Measurements from ENCODE around the gene COMMD4. TPM values are rescaled to one million over a fixed set of nuclear protein-coding genes. Genes with fewer than 3 reads are reported as not detected.
"Not testable (repeated sequence)": the region's sequence is repeated elsewhere in the genome, so short reads cannot be mapped to it uniquely, and the experiment has no call there.

Gene COMMD4
- total RNA-seq, 1 experiment from 2014 or later, result 59.9 TPM

DNA sequence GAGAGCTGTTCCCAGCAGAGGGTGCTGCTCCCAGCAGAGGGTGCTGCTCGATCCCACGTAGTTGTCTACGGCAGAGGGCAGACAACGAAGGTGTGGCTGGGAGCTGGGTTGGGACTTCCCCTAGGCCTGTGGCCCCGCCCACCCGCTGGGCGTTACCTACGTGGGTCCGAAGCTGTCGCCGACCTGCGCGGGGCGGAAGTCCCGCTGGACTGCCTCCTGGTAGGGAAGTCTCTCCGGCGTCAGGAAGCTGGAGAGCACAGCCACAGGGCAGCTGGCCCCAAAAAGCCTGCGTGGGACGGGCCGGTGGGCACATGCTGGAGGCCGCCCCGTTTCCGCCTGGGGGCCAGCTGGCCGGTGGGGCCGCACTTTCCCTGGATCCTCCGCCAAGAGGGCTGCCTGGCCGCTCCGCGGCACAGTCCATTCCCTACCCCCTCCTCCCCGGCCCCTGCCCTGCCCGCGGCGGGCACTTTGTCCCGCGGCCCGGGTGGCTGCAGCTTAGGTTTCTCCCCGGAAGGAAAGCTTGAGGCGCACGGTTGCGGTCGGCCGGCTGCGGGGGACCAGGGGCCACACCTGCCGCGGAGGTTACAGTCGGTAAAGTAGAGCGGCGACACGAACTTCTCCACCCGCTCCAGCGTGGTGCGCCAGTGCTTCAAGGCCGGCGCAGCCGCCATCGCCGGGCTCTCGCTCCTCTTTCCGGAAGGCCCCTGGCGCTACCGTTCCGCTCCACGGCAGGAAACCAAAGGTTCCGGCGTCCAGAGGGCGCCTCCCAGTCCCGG, 32.2 kb downstream of the COMMD4 start, which contains the start of gene MAN2C1:
MAN2C1 (minus strand) TSS at position 695 of the 776 bp plus-strand sequence; CDS start at position 671, 24 bp downstream.
- Histone ChIP-seq H3K27me3 (no peaks in the 10 kb centered on the region), H3K9me3 (replicated peaks) (no peaks in the 10 kb centered on the region), H3K4me3 (peak within 1 kb of the TSS; percentile 74), H3K4me1 (no peaks in the 10 kb centered on the region), H3K27ac (peak within 1 kb of the TSS; percentile 82), H3K36me3 (peaks cover 23% of the 10 kb centered on the region)
- DNase-seq, result peak; percentile 97

GRCh38 chr15:75368689-75369239, 32.9 kb downstream of the COMMD4 start:
- Histone ChIP-seq H3K36me3 (peaks cover 27% of the 10 kb centered on the region), H3K4me1 (no peaks in the 10 kb centered on the region), H3K27me3 (no peaks in the 10 kb centered on the region), H3K9me3 (replicated peaks) (no peaks in the 10 kb centered on the region), H3K4me3 (peak overlapping the region; percentile 74), H3K27ac (peak overlapping the region; percentile 82)
- no peak for DNase-seq

DNA sequence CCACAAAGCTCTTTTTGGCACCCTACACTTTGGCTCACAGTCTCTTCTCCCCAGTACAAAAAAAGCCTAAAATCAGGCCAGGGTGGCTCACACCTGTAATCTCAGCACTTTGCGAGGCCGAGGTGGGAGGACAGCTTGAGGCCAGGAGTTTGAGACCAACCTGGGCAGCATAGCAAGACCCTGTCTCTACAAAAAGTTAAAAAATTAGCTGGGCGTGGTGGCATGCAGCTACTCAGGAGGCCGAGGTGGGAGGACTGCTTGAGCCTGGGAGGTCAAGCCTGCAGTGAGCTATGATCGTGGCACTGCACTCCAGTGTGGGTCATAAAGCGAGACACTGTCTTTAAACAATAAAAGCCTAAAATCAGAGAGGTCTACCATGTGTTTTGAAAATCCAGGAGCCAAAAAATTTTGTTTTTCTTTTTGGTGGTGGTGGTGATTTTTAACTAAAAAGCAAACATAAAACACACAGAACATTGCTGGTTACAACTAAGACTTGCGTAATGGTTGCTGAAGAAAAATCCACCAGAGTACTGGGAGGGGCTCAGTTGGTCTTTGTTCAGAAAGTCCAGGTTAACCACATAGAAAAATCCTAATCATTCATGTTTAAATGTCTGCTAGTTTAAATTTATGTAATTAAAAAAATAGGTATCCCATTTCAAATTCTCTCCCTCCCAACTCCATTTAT, 34.2 kb downstream of the COMMD4 start:
- Histone ChIP-seq H3K27ac (no peak overlapping the region), H3K4me1 (no peaks in the 10 kb centered on the region), H3K4me3 (no peak overlapping the region), H3K9me3 (replicated peaks) (no peaks in the 10 kb centered on the region), H3K36me3 (peaks cover 32% of the 10 kb centered on the region), H3K27me3 (no peaks in the 10 kb centered on the region)
- DNase-seq, result no peak

DNA sequence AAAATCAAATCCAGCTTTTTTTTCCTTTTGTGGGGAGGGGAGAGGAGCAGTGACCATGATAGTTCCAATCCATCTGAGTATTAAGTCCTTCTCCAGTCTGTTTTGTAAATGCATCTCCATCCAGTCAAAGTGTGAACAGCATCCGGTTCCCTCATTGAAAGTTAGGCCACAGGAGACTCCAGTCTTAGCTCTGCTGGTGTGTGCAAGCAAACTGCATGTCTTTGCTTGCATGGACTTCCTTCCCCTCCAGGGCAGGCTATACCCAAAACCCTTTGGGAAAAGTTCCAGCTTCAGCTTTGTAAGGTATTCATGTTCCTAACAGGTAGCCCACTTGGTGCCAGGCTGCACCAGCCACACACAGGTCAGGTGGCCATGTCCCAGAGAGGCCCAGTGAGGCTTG, 35.6 kb downstream of the COMMD4 start:
- peaks cover 47% of the 10 kb centered on the region for H3K36me3 ChIP-seq

GRCh38 chr15:75371901-75372688, 36.2 kb downstream of the COMMD4 start:
- no peaks in the 10 kb centered on the region for H3K9me3 ChIP-seq (replicated peaks)
- no peak for DNase-seq
- no peak overlapping the region for H3K27ac ChIP-seq
- peaks cover 48% of the 10 kb centered on the region for H3K36me3 ChIP-seq
- H3K4me1 ChIP-seq, result no peaks in the 10 kb centered on the region
- H3K4me3 ChIP-seq, result no peak overlapping the region
- H3K27me3 ChIP-seq, result no peaks in the 10 kb centered on the region

More for the DNA sequence above, 35.6 kb downstream of the COMMD4 start:
- Histone ChIP-seq H3K27me3 (no peaks in the 10 kb centered on the region), H3K4me1 (no peaks in the 10 kb centered on the region), H3K27ac (no peak overlapping the region), H3K9me3 (replicated peaks) (no peaks in the 10 kb centered on the region), H3K4me3 (no peak overlapping the region)
- DNase-seq, result no peak

DNA sequence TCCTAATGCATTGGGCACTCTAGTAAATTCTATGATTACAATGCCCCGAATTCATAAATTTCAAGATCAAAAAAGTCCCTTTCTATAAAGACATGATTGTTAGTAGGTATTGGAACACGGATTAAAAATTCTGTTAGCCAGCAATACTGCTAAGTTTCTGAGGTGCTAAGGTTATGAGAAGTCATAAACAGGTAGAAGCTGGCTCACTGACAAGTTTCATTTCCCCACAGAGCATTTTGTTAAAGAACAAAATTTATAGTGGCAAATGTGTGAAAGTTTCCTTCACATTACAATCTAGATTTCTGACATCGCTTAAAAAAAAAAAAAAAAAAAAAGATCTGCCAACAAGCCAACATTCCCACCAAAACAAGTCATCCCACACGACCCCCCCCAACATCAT, 44.9 kb downstream of the COMMD4 start:
- no peak overlapping the region for H3K27ac ChIP-seq
- H3K4me1 ChIP-seq, result no peaks in the 10 kb centered on the region
- H3K4me3 ChIP-seq, result no peak overlapping the region
- no peak for DNase-seq
- peaks cover 67% of the 10 kb centered on the region for H3K36me3 ChIP-seq
- no peaks in the 10 kb centered on the region for H3K27me3 ChIP-seq
- no peaks in the 10 kb centered on the region for H3K9me3 ChIP-seq (replicated peaks)

- H3K4me3 ChIP-seq; H3K27ac ChIP-seq; H3K27me3 ChIP-seq; H3K4me1 ChIP-seq; H3K9me3 ChIP-seq (replicated peaks); DNase-seq: not testable (repeated sequence)
- H3K36me3 ChIP-seq, result peaks cover 75% of the 10 kb centered on the region
Observed at GRCh38 chr15:75383986-75384385, 48.1 kb downstream of the COMMD4 start.

Other genes starting within 250 kb of the COMMD4 start
- 19.6 and 21.1 TPM in 2 replicates for gene C15orf39, start 134.2 kb upstream of the COMMD4 start, total RNA-seq (2014; rRNA removed; shearing (Covaris generic))
- gene GOLGA6C, start 77.7 kb upstream of the COMMD4 start, total RNA-seq (2014; rRNA removed; shearing (Covaris generic)), result not detected in 2 replicates
- not detected in 2 replicates for gene GOLGA6D, start 53.2 kb upstream of the COMMD4 start, total RNA-seq (2014; rRNA removed; shearing (Covaris generic))
- gene NEIL1, start 11.0 kb downstream of the COMMD4 start, total RNA-seq (2014; rRNA removed; shearing (Covaris generic)), result 1.5 and 2.0 TPM in 2 replicates
- gene MAN2C1, start 32.5 kb downstream of the COMMD4 start, total RNA-seq (2014; rRNA removed; shearing (Covaris generic)), result 35.1 and 50.3 TPM in 2 replicates
- 59.8 and 68.5 TPM in 2 replicates for gene SIN3A, start 115.6 kb downstream of the COMMD4 start, total RNA-seq (2014; rRNA removed; shearing (Covaris generic))
- gene PTPN9, start 243.3 kb downstream of the COMMD4 start, total RNA-seq (2014; rRNA removed; shearing (Covaris generic)), result 22.0 and 22.5 TPM in 2 replicates